PC-3 (cell line): Measurements from ENCODE around the gene KLK11.

Experiments used
- EZH2phosphoT487 ChIP-seq: fragments of 300-600 bp; sonication (generic); IDR thresholded peaks from 2 replicates; pipeline ENCODE4 v1.6.1; 2018; ENCODE audit warnings: mild to moderate bottlenecking, antibody characterized with exemption, low read length, borderline replicate concordance
- TF ChIP-seq, protein P1 (sequence below): fragments of 300-600 bp; sonication (generic); conservative IDR thresholded peaks from 2 replicates; pipeline ENCODE4 v1.5.1; 2017; ENCODE audit warnings: antibody characterized with exemption, low read depth, mild to moderate bottlenecking, low read length

DNA sequence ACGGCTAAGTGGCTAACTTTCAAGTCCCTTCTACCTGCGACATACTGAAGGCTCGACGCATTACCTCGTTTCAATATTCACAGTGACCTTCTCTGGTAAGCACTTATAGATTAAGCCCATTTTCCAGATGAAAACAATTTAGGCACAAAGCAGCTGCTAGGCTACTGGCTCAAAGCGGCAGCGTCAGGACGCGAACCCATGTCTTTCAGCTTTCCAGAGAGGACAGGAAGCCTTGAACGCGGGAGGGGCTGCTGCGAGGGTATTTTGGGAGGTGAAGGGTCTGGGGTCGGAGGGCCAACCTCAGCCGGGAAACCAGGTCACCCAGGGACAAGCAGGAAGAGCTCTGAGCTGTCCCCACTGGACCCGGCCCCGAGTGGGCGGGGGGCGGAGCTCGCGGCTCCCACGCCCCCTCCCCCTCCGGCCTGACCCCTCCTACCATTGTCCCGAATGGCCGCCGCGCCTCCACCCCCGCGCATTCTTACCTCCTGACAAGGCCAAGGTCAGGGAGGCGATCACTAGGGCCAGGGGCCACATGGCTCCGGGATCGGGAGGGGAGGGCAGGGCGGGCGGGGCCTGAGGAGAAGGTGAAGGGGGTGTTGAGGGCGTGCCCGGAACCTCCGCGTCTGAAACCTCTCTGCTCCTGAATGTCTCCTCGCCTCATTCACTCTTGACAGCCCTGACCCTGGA lies 38.3 kb upstream of the KLK11 start, which contains the start of gene KLK13:
- TF ChIP-seq, protein P1, sequence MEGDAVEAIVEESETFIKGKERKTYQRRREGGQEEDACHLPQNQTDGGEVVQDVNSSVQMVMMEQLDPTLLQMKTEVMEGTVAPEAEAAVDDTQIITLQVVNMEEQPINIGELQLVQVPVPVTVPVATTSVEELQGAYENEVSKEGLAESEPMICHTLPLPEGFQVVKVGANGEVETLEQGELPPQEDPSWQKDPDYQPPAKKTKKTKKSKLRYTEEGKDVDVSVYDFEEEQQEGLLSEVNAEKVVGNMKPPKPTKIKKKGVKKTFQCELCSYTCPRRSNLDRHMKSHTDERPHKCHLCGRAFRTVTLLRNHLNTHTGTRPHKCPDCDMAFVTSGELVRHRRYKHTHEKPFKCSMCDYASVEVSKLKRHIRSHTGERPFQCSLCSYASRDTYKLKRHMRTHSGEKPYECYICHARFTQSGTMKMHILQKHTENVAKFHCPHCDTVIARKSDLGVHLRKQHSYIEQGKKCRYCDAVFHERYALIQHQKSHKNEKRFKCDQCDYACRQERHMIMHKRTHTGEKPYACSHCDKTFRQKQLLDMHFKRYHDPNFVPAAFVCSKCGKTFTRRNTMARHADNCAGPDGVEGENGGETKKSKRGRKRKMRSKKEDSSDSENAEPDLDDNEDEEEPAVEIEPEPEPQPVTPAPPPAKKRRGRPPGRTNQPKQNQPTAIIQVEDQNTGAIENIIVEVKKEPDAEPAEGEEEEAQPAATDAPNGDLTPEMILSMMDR = no peak
- no peak for TF ChIP-seq EZH2phosphoT487
